Activated T-helper 9 cell treated with anti-CD3 and anti-CD28 coated beads, Interleukin-2, amount 50 U/mL, for 16 hours (primary cell): ENCODE data around the gene ARHGAP9.
"Not testable (repeated sequence)": the region's sequence is repeated elsewhere in the genome, so short reads cannot be mapped to it uniquely, and the experiment has no call there.

Experiments
- DNase-seq: peaks from one replicate; pipeline ENCODE4 v3.0.0-alpha.2; 2020; ENCODE audit warnings: low read depth

The ARHGAP9 gene

GRCh38 chr12:57517187-57517586 is 37.5 kb upstream of the ARHGAP9 start:
- DNase-seq = no peak

GRCh38 chr12:57516617-57517153 is 37.0 kb upstream of the ARHGAP9 start:
- DNase-seq = no peak

GRCh38 chr12:57515934-57516541 is 36.4 kb upstream of the ARHGAP9 start:
- no peak for DNase-seq

- no peak for DNase-seq
Measured at GRCh38 chr12:57515408-57515933, 35.8 kb upstream of the ARHGAP9 start.

- no peak for DNase-seq
Measured at GRCh38 chr12:57514720-57515407, 35.2 kb upstream of the ARHGAP9 start.

GRCh38 chr12:57514246-57514645 is 34.6 kb upstream of the ARHGAP9 start:
- DNase-seq = not testable (repeated sequence)

GRCh38 chr12:57513677-57514076 is 34.0 kb upstream of the ARHGAP9 start:
- not testable (repeated sequence) for DNase-seq

GRCh38 chr12:57513266-57513665 is 33.6 kb upstream of the ARHGAP9 start:
- DNase-seq = no peak

- DNase-seq = no peak
Measured at GRCh38 chr12:57512665-57513064, 33.0 kb upstream of the ARHGAP9 start.

- no peak for DNase-seq
Measured at GRCh38 chr12:57511588-57512325, 32.1 kb upstream of the ARHGAP9 start.

GRCh38 chr12:57511161-57511560 is 31.5 kb upstream of the ARHGAP9 start:
- DNase-seq = no peak

- DNase-seq = not testable (repeated sequence)
Measured at GRCh38 chr12:57507796-57508195, 28.1 kb upstream of the ARHGAP9 start.

- not testable (repeated sequence) for DNase-seq
Measured at GRCh38 chr12:57506541-57506940, 26.9 kb upstream of the ARHGAP9 start.

GRCh38 chr12:57502311-57502969 is 22.8 kb upstream of the ARHGAP9 start:
- DNase-seq = not testable (repeated sequence)

GRCh38 chr12:57500213-57500612 is 20.5 kb upstream of the ARHGAP9 start:
- no peak for DNase-seq

- DNase-seq = no peak
Measured at GRCh38 chr12:57498571-57498970, 18.9 kb upstream of the ARHGAP9 start.

- no peak for DNase-seq
Measured at GRCh38 chr12:57498132-57498502, 18.5 kb upstream of the ARHGAP9 start.

GRCh38 chr12:57497223-57498131 is 17.8 kb upstream of the ARHGAP9 start:
- no peak for DNase-seq

GRCh38 chr12:57496822-57497221 is 17.2 kb upstream of the ARHGAP9 start:
- no peak for DNase-seq

GRCh38 chr12:57495051-57495701 is 15.5 kb upstream of the ARHGAP9 start:
- not testable (repeated sequence) for DNase-seq
